Loucy (cell line): Measurements from ENCODE around the gene EXOSC2.

Source experiments
- H2AFZ ChIP-seq: fragments of 200-600 bp; sonication (generic); 2 replicates; pipeline ENCODE4 v1.6.0; 2016; ENCODE audit warnings: antibody characterized with exemption, mild to moderate bottlenecking, low read length, moderate library complexity
- H3F3A ChIP-seq: fragments of 200-600 bp; 2 replicates; pipeline ENCODE4 v1.6.0; 2016; ENCODE audit warnings: antibody characterized with exemption, low read depth, mild to moderate bottlenecking
- H3K27me3 ChIP-seq: fragments of 200-600 bp; sonication (generic); 2 replicates; pipeline ENCODE4 v1.6.1; 2014; ENCODE audit warnings: low read length, mild to moderate bottlenecking; ENCODE audit not compliant: insufficient read depth, poor library complexity, severe bottlenecking
- H3K36me3 ChIP-seq: fragments of 200-600 bp; sonication (generic); 2 replicates; pipeline ENCODE4 v1.6.1; 2016; ENCODE audit warnings: low read length; ENCODE audit not compliant: insufficient read depth
- H3K4me1 ChIP-seq: fragments of 200-600 bp; sonication (generic); 2 replicates; pipeline ENCODE4 v1.5.1; 2014; ENCODE audit warnings: low read length, mild to moderate bottlenecking; ENCODE audit not compliant: insufficient read depth, poor library complexity, severe bottlenecking
- H3K4me2 ChIP-seq: fragments of 200-600 bp; sonication (generic); 2 replicates; pipeline ENCODE4 v1.6.0; 2014; ENCODE audit warnings: antibody characterized with exemption, low read length, low read depth, mild to moderate bottlenecking; ENCODE audit not compliant: poor library complexity, severe bottlenecking
- H3K4me3 ChIP-seq: fragments of 200-600 bp; sonication (generic); 2 replicates; pipeline ENCODE4 v1.5.1; 2014; ENCODE audit warnings: low read length, mild to moderate bottlenecking, mixed read lengths; ENCODE audit not compliant: poor library complexity, severe bottlenecking
- H3K79me2 ChIP-seq: fragments of 200-600 bp; sonication (generic); 2 replicates; pipeline ENCODE4 v1.6.1; 2014; ENCODE audit warnings: low read length; ENCODE audit not compliant: insufficient read depth
- H3K9ac ChIP-seq: fragments of 200-600 bp; sonication (generic); 2 replicates; pipeline ENCODE4 v1.6.0; 2014; ENCODE audit warnings: mild to moderate bottlenecking, low read depth, low read length, moderate library complexity; ENCODE audit not compliant: poor library complexity, severe bottlenecking
- H3K9me2 ChIP-seq: fragments of 200-600 bp; sonication (generic); replicated peaks from 2 replicates; pipeline ENCODE4 v1.6.1; 2016; ENCODE audit warnings: low read depth, low read length, mixed read lengths
- H3K9me3 ChIP-seq: fragments of 200-600 bp; sonication (generic); 2 replicates; pipeline ENCODE4 v1.6.1; 2014; ENCODE audit warnings: mild to moderate bottlenecking, antibody characterized with exemption, low read length, low read depth; ENCODE audit not compliant: insufficient read depth
- H4K20me1 ChIP-seq: fragments of 200-600 bp; sonication (generic); 2 replicates; pipeline ENCODE4 v1.6.0; 2014; ENCODE audit warnings: antibody characterized with exemption, low read length, mild to moderate bottlenecking; ENCODE audit not compliant: insufficient read depth, poor library complexity, severe bottlenecking
- CTCF ChIP-seq: fragments of 200-600 bp; sonication (generic); conservative IDR thresholded peaks from 2 replicates; pipeline ENCODE4 v1.5.1; 2014; ENCODE audit warnings: mild to moderate bottlenecking, antibody characterized with exemption, low read length
- EZH2phosphoT487 ChIP-seq: fragments of 200-600 bp; IDR thresholded peaks from 2 replicates; pipeline ENCODE4 v1.6.1; 2018; ENCODE audit warnings: antibody characterized with exemption, mild to moderate bottlenecking, moderate library complexity, borderline replicate concordance

Gene EXOSC2

GRCh38 chr9:130698514-130698913 lies 4.9 kb downstream of the EXOSC2 start:
- TF ChIP-seq CTCF (no peak), EZH2phosphoT487 (no peak)
- no peaks in the 10 kb centered on the region for H3K27me3 ChIP-seq
- peaks cover 11% of the 10 kb centered on the region for H3K4me1 ChIP-seq
- peaks cover 45% of the 10 kb centered on the region; the same call in 1 of the 2 replicates for H3K36me3 ChIP-seq
- no peak overlapping the region for H3K4me3 ChIP-seq
- peaks cover 24% of the 10 kb centered on the region for H4K20me1 ChIP-seq
- H3K9ac ChIP-seq, result no peak overlapping the region
- peaks cover 59% of the 10 kb centered on the region for H3K79me2 ChIP-seq
- H3K9me3 ChIP-seq, result no peaks in the 10 kb centered on the region
- H3K9me2 ChIP-seq, result no peaks in the 10 kb centered on the region
- no peak overlapping the region for H2AFZ ChIP-seq
- H3F3A ChIP-seq, result no peaks in the 10 kb centered on the region
- peak overlapping the region; percentile 31 for H3K4me2 ChIP-seq

GRCh38 chr9:130699047-130699446 lies 5.5 kb downstream of the EXOSC2 start:
- no peak overlapping the region for H3K4me3 ChIP-seq
- H2AFZ ChIP-seq, result no peak overlapping the region
- H3K79me2 ChIP-seq, result peaks cover 54% of the 10 kb centered on the region
- H3F3A ChIP-seq, result no peaks in the 10 kb centered on the region
- no peaks in the 10 kb centered on the region for H3K9me3 ChIP-seq
- TF ChIP-seq EZH2phosphoT487 (no peak), CTCF (no peak)
- no peak overlapping the region for H3K9ac ChIP-seq
- H3K9me2 ChIP-seq, result no peaks in the 10 kb centered on the region
- H3K27me3 ChIP-seq, result no peaks in the 10 kb centered on the region
- H4K20me1 ChIP-seq, result peaks cover 24% of the 10 kb centered on the region
- H3K4me2 ChIP-seq, result peak overlapping the region; percentile 31
- peaks cover 50% of the 10 kb centered on the region; the same call in 1 of the 2 replicates for H3K36me3 ChIP-seq
- H3K4me1 ChIP-seq, result peaks cover 11% of the 10 kb centered on the region

GRCh38 chr9:130701059-130702022 lies 7.8 kb downstream of the EXOSC2 start:
- H3K4me2 ChIP-seq, result peak overlapping the region; percentile 42
- TF ChIP-seq EZH2phosphoT487, result no peak
- peak; percentile 71 for TF ChIP-seq CTCF
- H3K9ac ChIP-seq, result no peak overlapping the region
- H4K20me1 ChIP-seq, result peaks cover 24% of the 10 kb centered on the region
- H3K36me3 ChIP-seq, result peaks cover 54% of the 10 kb centered on the region; the same call in 1 of the 2 replicates
- peaks cover 5% of the 10 kb centered on the region for H3K4me1 ChIP-seq
- H3F3A ChIP-seq, result no peaks in the 10 kb centered on the region
- H3K9me3 ChIP-seq, result no peaks in the 10 kb centered on the region
- no peak overlapping the region for H3K4me3 ChIP-seq
- no peak overlapping the region for H2AFZ ChIP-seq
- no peaks in the 10 kb centered on the region for H3K27me3 ChIP-seq
- H3K79me2 ChIP-seq, result peaks cover 31% of the 10 kb centered on the region; the same call in 1 of the 2 replicates
- no peaks in the 10 kb centered on the region for H3K9me2 ChIP-seq
